Stimulated activated naive CD4-positive, alpha-beta T cell (primary cell): ENCODE measurements around the gene BRI3BP.
"Not testable (repeated sequence)": the region's sequence is repeated elsewhere in the genome, so short reads cannot be mapped to it uniquely, and the experiment has no call there.

Experiments used
- DNase-seq, 6 experiments: peaks; one replicate each; lab custom pipeline; 2025; lab: John Stamatoyannopoulos, UW

Gene BRI3BP

DNA sequence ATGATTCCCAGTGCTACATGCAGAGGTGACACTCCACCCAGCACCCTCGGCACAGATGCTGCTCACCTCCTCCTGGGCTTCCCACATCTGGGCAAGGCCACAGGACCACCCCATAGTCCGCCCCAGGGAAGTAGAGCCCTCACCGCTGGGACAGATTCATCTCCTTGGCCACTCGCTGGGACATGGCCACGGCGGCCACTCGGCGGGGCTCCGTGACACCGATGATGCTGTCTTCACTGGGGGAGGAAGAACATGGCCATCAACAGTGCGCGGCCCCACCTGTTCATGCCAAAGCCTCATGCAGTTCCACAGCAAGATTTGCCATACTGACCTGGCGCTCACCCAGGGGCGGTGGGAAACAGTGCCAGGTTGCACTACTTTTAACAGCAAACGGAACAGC, 18.2 kb upstream of the BRI3BP start:
- DNase-seq, result no peak

GRCh38 chr12:124976999-124977398, 16.4 kb upstream of the BRI3BP start:
- no peak for DNase-seq

DNA sequence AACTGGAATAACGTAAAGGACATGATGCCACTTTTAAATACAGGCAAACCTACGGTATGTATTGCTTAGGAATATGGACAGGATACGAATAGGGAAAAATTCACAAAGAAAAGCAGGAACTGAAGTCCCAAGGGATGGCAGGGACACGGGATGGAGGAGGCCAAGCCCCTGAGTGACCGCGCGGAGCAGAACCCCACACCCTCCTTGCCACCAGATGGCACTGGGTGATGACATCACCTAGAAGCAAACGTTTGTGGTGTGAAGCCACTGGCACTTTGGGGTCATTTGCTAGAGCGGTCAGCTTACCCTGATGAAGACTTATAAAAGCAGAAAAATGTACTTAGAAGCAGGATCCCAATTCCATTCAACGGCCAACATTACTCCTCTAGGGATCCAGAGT, 13.9 kb upstream of the BRI3BP start:
- DNase-seq, result no peak

DNA sequence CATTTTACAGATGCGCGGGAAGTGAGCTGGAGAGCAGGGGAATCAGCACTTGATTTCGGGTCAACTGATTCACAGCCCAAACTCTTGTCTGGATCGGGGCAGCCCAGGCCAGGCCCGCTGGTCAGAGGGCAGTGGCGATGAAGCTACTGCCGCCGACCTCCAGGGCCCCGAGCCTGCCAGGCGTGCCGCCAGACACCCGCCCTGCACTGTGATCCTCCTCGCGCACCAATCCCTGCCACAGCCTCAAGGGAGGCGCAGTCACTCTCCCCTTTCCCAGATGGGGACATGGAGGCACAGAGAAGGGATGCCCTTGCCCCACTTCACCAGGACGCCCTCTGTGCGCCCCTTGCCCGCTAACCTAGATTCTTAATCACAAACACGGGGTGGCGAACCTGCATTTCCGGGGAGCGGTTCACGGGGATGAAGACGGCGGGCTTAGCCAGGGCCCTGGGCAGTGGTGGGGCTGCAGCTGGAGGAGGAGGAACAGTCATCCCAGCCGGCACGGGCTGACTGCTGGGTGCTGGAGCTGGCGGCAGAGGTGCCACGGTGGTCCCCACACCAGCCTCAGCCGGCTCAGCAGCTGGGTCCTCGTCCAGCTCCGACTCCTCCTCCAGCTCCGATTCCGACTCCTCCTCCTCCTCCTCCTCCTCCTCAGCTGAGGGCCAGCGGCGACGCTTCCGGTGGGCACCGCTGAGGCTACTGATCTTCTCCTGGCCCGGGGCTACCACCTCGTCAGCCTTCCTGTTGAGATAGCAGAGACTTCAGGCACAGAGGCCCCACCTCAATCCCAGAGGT, 13.2 kb upstream of the BRI3BP start:
- no peak for DNase-seq

DNA sequence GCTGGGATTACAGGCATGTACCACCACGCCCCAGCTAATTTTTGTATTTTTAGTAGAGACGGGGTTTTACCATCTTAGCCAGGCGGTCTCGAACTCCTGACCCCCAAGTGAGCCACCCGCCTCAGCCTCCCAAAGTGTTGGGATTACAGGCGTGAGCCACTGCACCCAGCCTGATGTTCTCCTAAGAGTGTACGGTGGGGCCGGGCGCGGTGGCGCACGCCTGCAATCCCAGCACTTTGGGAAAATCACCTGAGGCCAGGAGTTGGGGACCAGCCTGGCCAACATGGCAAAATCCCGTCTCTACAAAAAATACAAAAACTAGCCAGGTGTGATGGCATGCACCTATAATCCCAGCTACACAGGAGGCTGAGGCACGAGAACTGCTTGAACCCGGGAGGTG, 6.6 kb upstream of the BRI3BP start:
- not testable (repeated sequence) for DNase-seq

GRCh38 chr12:124992874-124993625, 395 bp upstream of the BRI3BP start:
- peak; percentile 59 to 79 (median 76) for DNase-seq

DNA sequence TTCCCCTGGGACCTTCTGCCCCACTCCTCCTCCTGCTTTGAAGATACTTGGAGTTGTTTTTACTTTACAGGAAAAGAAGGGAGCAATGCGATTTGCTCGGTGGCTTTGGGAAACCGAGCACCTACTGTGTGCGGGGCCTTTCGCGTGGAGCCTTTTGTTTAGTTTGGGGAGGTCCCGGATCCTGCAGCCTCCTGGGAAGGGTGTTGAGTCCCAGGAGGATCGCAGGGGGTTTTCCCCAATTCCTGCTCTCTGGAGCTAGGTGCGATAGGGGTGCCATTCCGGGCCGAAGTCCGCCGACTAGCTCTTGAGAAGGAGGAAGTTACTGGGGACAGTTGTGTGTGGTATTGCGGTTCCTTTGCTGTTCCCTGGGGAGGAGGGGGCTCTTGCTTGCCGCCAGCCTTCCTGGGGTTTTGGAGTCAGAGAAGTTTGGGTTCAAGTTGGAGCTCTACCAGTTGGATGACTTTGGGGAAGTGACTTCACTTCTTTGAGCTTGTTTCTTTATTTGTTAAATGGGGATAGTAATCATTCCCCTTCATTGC, 1.1 kb downstream of the BRI3BP start:
- DNase-seq, result no peak

GRCh38 chr12:124995200-124995961, 1.9 kb downstream of the BRI3BP start:
- no peak for DNase-seq

GRCh38 chr12:124998705-124999104, 5.3 kb downstream of the BRI3BP start:
- no peak for DNase-seq

DNA sequence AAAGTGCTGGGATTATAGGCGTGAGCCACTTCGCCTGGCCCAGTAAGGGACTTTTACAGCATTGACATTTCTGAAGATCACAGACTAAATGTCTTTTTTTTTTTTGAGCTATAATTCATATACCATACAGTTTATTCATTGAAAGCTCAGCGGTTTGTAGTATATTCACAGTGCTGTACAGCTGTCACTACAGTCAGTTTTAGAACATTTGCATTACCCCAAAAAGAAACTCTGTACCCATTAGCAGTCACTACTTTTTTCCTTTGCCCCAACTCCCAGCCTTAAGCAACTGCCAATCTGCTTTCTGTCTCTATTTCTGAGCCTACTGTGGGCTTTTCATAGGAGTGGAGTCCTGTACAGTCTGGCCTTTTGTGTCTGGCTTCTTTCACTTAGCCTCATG, 8.2 kb downstream of the BRI3BP start:
- DNase-seq, result no peak

GRCh38 chr12:125003021-125003420, 9.6 kb downstream of the BRI3BP start:
- DNase-seq, result no peak

- DNase-seq, result no peak
These were observed 11.2 kb downstream of the BRI3BP start for GRCh38 chr12:125004621-125005020.

GRCh38 chr12:125005652-125006051, 12.2 kb downstream of the BRI3BP start:
- DNase-seq, result no peak

DNA sequence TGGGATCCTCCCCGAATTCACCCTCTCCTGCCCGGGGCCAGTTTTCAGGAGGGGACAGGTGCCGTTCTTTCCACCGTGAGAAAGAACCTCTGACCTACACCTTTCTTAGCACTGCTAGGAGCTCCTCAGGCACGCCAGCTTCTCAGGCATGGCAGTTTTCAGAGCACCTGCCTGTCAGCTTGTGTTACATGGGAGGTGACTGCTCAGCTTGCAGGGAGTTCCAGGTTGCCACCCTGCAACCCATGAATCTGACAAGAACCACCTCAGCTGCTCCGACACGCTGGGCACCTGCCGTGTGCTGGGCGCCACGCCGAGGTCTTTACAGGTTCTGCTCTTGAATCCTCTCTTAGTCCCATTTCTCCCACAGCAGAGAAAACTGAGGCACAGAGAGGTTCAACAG, 12.9 kb downstream of the BRI3BP start:
- DNase-seq, result no peak

DNA sequence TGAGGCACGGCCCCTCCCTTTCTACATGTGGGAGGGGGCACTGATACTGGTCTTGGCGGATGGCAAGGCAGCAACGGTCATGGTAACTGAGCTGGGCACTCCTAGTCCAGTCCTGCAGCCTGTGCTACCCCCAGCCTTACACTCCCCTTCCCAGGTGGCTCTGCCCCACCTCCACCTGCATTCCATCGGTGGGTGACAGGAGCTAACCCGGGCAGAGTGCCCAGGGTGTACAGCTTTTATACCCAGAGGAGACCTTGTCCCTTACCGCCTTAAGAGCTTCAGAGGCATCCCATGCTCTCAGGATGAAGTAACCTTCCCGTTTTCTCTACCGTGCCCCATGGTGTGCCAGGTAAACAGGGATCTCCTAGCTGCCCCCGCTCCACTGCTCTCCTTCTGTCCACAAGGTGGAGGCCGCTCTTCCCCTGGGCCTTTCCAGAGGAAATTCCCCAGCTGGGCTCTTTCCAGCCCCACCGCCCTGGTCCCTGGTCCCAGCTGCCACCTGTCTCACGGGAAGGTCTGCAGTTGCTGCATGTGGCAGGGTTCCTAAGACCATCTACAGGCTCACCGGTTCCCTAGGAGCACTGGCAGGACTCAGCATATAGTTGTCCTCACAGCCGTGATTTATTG, 20.5 kb downstream of the BRI3BP start:
- DNase-seq, result no peak

DNA sequence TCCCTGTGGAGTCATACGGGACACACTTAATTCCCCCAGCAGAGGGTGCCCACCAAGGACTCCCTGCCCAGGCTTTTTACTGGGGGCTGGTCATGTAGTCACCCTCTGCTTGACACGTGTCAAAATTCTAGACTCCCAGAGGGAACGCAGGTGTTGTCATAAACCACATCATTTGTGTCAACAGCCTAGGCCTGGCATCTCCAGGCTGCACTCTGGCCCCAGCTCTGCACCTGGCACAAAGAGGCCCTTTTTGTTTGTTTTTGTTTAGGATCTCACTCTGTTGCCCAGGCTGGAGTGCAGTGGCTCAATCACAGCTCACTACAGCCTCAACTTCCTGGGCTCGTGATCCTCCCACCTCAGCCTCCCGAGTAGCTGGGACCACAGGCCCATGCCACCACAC, 21.1 kb downstream of the BRI3BP start:
- no peak for DNase-seq

DNA sequence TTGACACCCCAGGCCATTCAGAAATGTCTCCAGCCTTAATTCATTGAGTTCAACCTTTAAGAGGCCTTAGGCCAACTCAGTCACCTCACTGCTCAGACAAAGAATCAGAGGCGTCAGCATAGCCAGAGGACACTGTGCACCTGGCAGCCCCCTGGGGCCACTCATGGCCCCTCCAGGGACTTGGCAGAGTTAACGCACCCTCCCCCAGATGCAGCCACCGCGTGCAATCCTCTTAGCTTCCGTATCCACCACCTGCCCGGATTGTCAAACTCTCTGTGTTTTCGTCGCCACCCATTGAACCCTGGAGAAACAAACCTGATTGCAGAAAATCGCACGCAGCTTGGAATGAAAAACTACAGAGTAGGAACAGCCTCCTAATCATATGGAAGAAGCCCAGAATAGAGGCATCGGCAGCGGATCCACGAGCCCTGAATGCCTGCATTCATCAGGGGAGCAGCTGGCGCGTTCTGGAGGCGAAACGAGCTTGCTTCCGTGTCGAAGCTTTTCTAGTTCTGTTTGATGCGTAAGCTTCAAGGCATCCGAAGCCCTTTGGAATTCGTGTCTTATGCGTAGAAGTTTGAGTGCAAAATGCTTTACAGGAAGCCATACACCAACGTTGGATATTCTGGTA, 22.4 kb downstream of the BRI3BP start:
- DNase-seq, result no peak

- DNase-seq, result no peak
These were observed 24.4 kb downstream of the BRI3BP start for GRCh38 chr12:125017801-125018200.

GRCh38 chr12:125018356-125018755, 24.9 kb downstream of the BRI3BP start:
- DNase-seq, result no peak

DNA sequence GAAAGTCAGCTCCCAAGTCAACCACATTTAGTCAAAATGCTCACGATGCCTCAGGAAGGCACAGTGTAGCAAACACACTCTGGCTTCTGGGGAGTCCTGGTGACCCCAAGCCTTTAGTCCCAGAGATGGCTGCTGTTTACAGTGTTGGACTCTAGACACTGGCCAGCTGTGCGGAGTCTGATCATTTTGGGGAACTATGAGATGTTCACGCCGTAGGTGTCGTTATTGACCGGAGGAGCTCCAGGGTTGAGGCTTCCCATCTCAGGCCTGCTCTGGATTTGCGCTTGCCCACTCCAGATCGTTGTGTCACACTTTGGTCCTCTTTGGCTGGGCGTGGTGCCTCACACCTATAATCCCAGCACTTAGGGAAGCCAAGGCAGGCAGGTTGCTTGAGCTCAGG, 27.7 kb downstream of the BRI3BP start:
- DNase-seq, result no peak

- no peak for DNase-seq
These were observed 28.3 kb downstream of the BRI3BP start for GRCh38 chr12:125021771-125022170.

DNA sequence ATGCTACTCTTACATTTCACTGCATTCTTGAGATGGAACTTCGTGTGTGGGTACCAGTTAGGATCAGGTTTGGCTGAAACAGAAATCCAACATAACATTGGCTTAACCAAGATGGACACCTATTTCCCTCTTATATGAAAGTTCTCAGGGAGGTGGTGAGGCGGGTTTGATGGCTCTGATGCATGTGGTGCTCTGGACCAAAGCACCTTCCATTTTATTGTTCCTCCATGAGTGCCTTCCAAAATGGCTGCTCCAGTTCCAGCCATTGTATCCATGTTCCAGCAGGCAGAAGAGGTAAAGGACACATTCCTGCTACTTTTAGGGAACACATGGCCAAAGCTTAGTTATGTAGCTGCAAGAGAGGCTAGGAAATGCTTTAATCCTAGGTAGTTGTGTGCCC, 29.6 kb downstream of the BRI3BP start:
- no peak for DNase-seq
